CD4-positive, alpha-beta T cell treated with Interleukin-6 for 4 hours (primary cell): Measurements from ENCODE around the gene GBF1.
"Not testable (repeated sequence)": the region's sequence is repeated elsewhere in the genome, so short reads cannot be mapped to it uniquely, and the experiment has no call there.

Experiments used
- DNase-seq: peaks from one replicate; pipeline ENCODE4 v3.0.0-alpha.2; 2020; ENCODE audit warnings: mixed read lengths

GBF1 gene

GRCh38 chr10:102234888-102235597, 10.3 kb upstream of the GBF1 start:
- no peak for DNase-seq

GRCh38 chr10:102235598-102235920, 9.8 kb upstream of the GBF1 start:
- DNase-seq: no peak

GRCh38 chr10:102236006-102236405, 9.3 kb upstream of the GBF1 start:
- DNase-seq: no peak

- DNase-seq: no peak
These were observed 7.5 kb upstream of the GBF1 start for GRCh38 chr10:102237711-102238252.

- no peak for DNase-seq
These were observed 4.8 kb upstream of the GBF1 start for GRCh38 chr10:102240467-102241031.

- no peak for DNase-seq
These were observed 4.3 kb upstream of the GBF1 start for GRCh38 chr10:102241032-102241443.

- peak; percentile 89 for DNase-seq
These were observed 3.8 kb upstream of the GBF1 start, which contains the start of gene PITX3 for GRCh38 chr10:102241444-102242117. Gene PITX3, minus strand, starts transcription at chr10:102241512. Its CDS starts 9,432 bp downstream, at chr10:102232080.

- DNase-seq: no peak
These were observed 3.2 kb upstream of the GBF1 start for GRCh38 chr10:102242118-102242485.

- no peak for DNase-seq
These were observed 2.0 kb upstream of the GBF1 start for GRCh38 chr10:102243309-102243708.

GRCh38 chr10:102245932-102246251, 560 bp downstream of the GBF1 start:
- no peak for DNase-seq

- DNase-seq: no peak
These were observed 929 bp downstream of the GBF1 start for GRCh38 chr10:102246261-102246660.

- DNase-seq: no peak
These were observed 2.4 kb downstream of the GBF1 start for GRCh38 chr10:102247734-102248133.

GRCh38 chr10:102252508-102252907, 7.2 kb downstream of the GBF1 start:
- not testable (repeated sequence) for DNase-seq

- no peak for DNase-seq
These were observed 9.1 kb downstream of the GBF1 start for GRCh38 chr10:102254426-102254825.

- DNase-seq: no peak
These were observed 10.1 kb downstream of the GBF1 start for GRCh38 chr10:102255404-102255803.

GRCh38 chr10:102261196-102261595, 15.9 kb downstream of the GBF1 start:
- no peak for DNase-seq

GRCh38 chr10:102261842-102262241, 16.5 kb downstream of the GBF1 start:
- DNase-seq: no peak

GRCh38 chr10:102262744-102263370, 17.5 kb downstream of the GBF1 start:
- DNase-seq: no peak

- no peak for DNase-seq
These were observed 19.0 kb downstream of the GBF1 start for GRCh38 chr10:102264371-102264770.

GRCh38 chr10:102266670-102267069, 21.3 kb downstream of the GBF1 start:
- DNase-seq: no peak

- DNase-seq: no peak
These were observed 22.4 kb downstream of the GBF1 start for GRCh38 chr10:102267748-102268147.

GRCh38 chr10:102268375-102268888, 23.1 kb downstream of the GBF1 start:
- DNase-seq: no peak

- no peak for DNase-seq
These were observed 23.7 kb downstream of the GBF1 start for GRCh38 chr10:102269017-102269416.

GRCh38 chr10:102274062-102274461, 28.7 kb downstream of the GBF1 start:
- no peak for DNase-seq
